HL-60/S4 treated with phorbol 12-myristate 13-acetate at 8.2 ng/mL for 4 days and 3 days (cell line): ENCODE results near the gene C2CD4D.

Experiments
- in situ Hi-C: fragments of 300-500 bp; cut with MboI; formaldehyde crosslinking; loops from 2 replicates; pipeline ENCODE4 v1.15.0; 2022; ENCODE audit warnings: low sequenced_read_pairs

Gene C2CD4D

GRCh38 chr1:151798571-151798970 lies 41.0 kb downstream of the C2CD4D start:
- in situ Hi-C loops, result no loop called here

- in situ Hi-C loops, result no loop called here
These were observed 48.5 kb downstream of the C2CD4D start for GRCh38 chr1:151790940-151791651.

- in situ Hi-C loops, result no loop called here
These were observed 49.3 kb downstream of the C2CD4D start, which contains the start of gene TDRKH for GRCh38 chr1:151790071-151790939. TDRKH (minus strand) TSS chr1:151790500; CDS start chr1:151783022, 7,478 bp downstream.
